OCI-LY1 (cell line): ENCODE measurements around the gene RTTN.

Experiments used
- EZH2 ChIP-seq: fragments of 200-600 bp; sonication (generic), shearing (Covaris generic); IDR thresholded peaks from 2 replicates; pipeline ENCODE4 v1.8.0; 2017; ENCODE audit warnings: borderline replicate concordance, mixed run types, mild to moderate bottlenecking, antibody characterized with exemption, low read length, moderate library complexity, mixed read lengths
- TF ChIP-seq, protein P1 (sequence below): fragments of 200-600 bp; sonication (generic), shearing (Covaris generic); IDR thresholded peaks from 2 replicates; pipeline ENCODE4 v1.5.1; 2017; ENCODE audit warnings: mild to moderate bottlenecking, antibody characterized with exemption, low read length, moderate library complexity, mixed read lengths

DNA sequence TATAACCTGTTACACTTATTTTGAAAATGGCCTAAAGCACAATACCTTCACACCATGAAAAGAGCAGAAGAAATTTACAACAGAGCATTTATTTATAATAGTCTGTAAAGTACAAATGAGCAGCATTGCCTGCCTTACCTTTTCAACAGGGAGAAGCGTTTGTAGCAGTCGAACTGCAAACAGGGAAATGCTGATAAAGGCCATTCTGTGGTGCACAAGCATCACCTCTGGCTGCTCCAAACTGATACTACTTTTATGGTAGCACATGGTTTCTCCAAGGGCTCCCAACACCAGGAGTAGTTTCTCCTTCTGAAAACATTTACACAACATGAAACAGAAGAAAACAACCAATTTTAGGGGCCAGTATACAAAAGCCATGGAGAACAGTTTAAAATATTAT, 28.9 kb downstream of the RTTN start:
- TF ChIP-seq, protein P1, sequence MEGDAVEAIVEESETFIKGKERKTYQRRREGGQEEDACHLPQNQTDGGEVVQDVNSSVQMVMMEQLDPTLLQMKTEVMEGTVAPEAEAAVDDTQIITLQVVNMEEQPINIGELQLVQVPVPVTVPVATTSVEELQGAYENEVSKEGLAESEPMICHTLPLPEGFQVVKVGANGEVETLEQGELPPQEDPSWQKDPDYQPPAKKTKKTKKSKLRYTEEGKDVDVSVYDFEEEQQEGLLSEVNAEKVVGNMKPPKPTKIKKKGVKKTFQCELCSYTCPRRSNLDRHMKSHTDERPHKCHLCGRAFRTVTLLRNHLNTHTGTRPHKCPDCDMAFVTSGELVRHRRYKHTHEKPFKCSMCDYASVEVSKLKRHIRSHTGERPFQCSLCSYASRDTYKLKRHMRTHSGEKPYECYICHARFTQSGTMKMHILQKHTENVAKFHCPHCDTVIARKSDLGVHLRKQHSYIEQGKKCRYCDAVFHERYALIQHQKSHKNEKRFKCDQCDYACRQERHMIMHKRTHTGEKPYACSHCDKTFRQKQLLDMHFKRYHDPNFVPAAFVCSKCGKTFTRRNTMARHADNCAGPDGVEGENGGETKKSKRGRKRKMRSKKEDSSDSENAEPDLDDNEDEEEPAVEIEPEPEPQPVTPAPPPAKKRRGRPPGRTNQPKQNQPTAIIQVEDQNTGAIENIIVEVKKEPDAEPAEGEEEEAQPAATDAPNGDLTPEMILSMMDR: no peak
- no peak for TF ChIP-seq EZH2
